Adrenal gland (tissue), 12 donors: Measurements from ENCODE around the gene WDR59. TPM values are rescaled to one million over a fixed set of nuclear protein-coding genes. Genes with fewer than 3 reads are reported as not detected.

ENCODE experiments used
- DNase-seq, 7 donors: peaks; one replicate each; pipeline ENCODE4 v3.0.0-alpha.2; 2019 to 2020
- H3K27ac ChIP-seq, 5 donors: fragments of 200-600 bp; sonication (generic) in 4 of 5; 1 replicate in 3 of 5; 2 replicates in 2 of 5; pipeline versions ENCODE4 v1.5.1 to v1.8.0; 2016 to 2020; ENCODE audit warnings: mild to moderate bottlenecking in 1 of 5
- H3K27me3 ChIP-seq: fragments of 200-600 bp; 2 replicates; pipeline ENCODE4 v1.8.0; 2021
- H3K36me3 ChIP-seq, 2 donors: fragments of 200-600 bp; replicated peaks in 1 of 2; 1 replicate in 1 of 2; 2 replicates in 1 of 2; pipeline versions ENCODE4 v1.5.1 to v1.8.0; 2018 to 2022
- H3K4me1 ChIP-seq, 2 donors: fragments of 200-600 bp; replicated peaks in 1 of 2; 1 replicate in 1 of 2; 2 replicates in 1 of 2; pipeline versions ENCODE4 v1.5.1 to v1.8.0; 2018 to 2021
- H3K4me3 ChIP-seq, 4 donors: fragments of 200-600 bp; sonication (generic) in 3 of 4; one replicate each; pipeline ENCODE4 v1.5.1; 2016 to 2018
- H3K9me3 ChIP-seq, 3 donors: fragments of 200-600 bp; sonication (generic) in 1 of 3; replicated peaks in 1 of 3; 1 replicate in 2 of 3; 2 replicates in 1 of 3; pipeline versions ENCODE4 v1.5.1 to v1.8.0; 2016 to 2021
- POLR2A ChIP-seq, 2 donors: fragments of 450-650 bp; IDR thresholded peaks; one replicate each; pipeline ENCODE4 v1.6.1; 2017; ENCODE audit warnings: antibody characterized with exemption in 2 of 2, mild to moderate bottlenecking in 2 of 2, moderate library complexity in 1 of 2
- WGBS, 4 donors: extraction: QIAGEN DNeasy Blood & Tissue Kit in 2 of 4; methylation state at CpG; one replicate each; pipeline versions ENCODE4 v1.1.5 to v1.1.7; 2013 to 2017; 5-methylcytosine and 5-hydroxymethylcytosine counted together
- intact Hi-C, 2 donors: fragments of 100-400 bp; cut with DNase I; formaldehyde crosslinking; loops; one replicate each; pipeline versions ENCODE4 v1.14.1 to v1.15.0; 2022 to 2023
- polyA plus RNA-seq, 3 donors: library from polyadenylated mRNA; stranded (reverse); fragments of 200-250 nt in 2 of 3; fragments of 350-450 nt in 1 of 3; fragmentation: Illumina TruSeq in 1 of 3; extraction: RNeasy Lipid Tissue Mini Kit (QIAGEN cat#74804) in 1 of 3; gene quantifications; one replicate each; pipeline ENCODE4 v1.2.3, GENCODE V29; 2013 to 2014
- total RNA-seq, 9 donors: library from RNA; depleted of rRNA in 4 of 9; stranded (reverse); fragments of >200 nt in 4 of 9; fragments of 120-200 nt in 1 of 9; fragmentation: NEBNext Ultra II Directional in 1 of 9; extraction: Animal tissue kit (Norgen Biotek cat#: 25700) in 1 of 9; gene quantifications; one replicate each; pipeline versions ENCODE4 v1.1.0 to v1.2.4, GENCODE V29; 2013 to 2023
- TF ChIP-seq, protein P1 (sequence below), 6 experiments: fragments of 450-650 bp in 4 of 6; fragments of 200-600 bp in 2 of 6; sonication (generic) in 1 of 6; IDR thresholded peaks; 1 replicate in 5 of 6; 2 replicates in 1 of 6; pipeline versions ENCODE4 v1.5.1 to v1.8.0; 2016 to 2021; ENCODE audit warnings: antibody characterized with exemption in 6 of 6, mild to moderate bottlenecking in 2 of 6, moderate library complexity in 1 of 6
- donor health status: healthy with polysubstance abuse.
- donor health status: Bipolar disorder and iron deficiency.
- donor health status: DM: yes; HTN: yes; CAD: no.
- donor health status: DM: no; HTN: no; CAD: no.
- donor health status: DM: no; HTN: no; CAD: no.
- donor health status: DM: yes; HTN: yes; CAD: no.

Gene WDR59
- total and polyA plus RNA-seq, 12 donors, result 21.5 to 130 (median 64.1) TPM

DNA sequence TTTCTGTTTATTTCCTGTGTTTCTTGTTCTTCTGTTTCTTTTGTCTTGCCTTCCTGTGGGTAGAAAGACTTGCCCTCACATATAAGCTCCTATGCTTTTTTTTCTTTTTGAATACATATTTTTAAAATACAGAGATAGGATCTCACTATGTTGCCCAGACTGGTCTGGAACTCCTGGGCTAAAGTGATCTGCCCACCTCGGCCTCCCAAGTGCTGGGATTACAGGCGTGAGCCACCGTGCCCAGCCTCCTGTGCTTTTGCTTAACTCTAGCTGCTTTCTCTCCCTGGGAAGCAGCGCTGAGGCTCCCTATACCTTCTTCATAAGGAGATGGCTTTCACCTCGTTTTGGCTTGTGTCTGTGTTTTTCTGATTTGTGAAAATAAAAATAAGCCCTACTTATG, 116.9 kb downstream of the WDR59 start:
- peaks cover 0 to 11% of the 10 kb centered on the region in 2 donors for H3K36me3 ChIP-seq
- H3K27ac ChIP-seq, result no peak overlapping the region
- no peak overlapping the region for H3K4me3 ChIP-seq
- H3K27me3 ChIP-seq, result no peaks in the 10 kb centered on the region
- 79 to 85% (median 80%) methylated on average over 5 of the region's 5 CpGs for WGBS, 4 donors
- DNase-seq, result no peak
- TF ChIP-seq, protein P1, sequence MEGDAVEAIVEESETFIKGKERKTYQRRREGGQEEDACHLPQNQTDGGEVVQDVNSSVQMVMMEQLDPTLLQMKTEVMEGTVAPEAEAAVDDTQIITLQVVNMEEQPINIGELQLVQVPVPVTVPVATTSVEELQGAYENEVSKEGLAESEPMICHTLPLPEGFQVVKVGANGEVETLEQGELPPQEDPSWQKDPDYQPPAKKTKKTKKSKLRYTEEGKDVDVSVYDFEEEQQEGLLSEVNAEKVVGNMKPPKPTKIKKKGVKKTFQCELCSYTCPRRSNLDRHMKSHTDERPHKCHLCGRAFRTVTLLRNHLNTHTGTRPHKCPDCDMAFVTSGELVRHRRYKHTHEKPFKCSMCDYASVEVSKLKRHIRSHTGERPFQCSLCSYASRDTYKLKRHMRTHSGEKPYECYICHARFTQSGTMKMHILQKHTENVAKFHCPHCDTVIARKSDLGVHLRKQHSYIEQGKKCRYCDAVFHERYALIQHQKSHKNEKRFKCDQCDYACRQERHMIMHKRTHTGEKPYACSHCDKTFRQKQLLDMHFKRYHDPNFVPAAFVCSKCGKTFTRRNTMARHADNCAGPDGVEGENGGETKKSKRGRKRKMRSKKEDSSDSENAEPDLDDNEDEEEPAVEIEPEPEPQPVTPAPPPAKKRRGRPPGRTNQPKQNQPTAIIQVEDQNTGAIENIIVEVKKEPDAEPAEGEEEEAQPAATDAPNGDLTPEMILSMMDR (IDR thresholded peaks at IDR 0.05), result no peak
- TF ChIP-seq POLR2A (IDR thresholded peaks at IDR 0.05), result no peak
- intact Hi-C loops, result loop anchor here in 1 of 2 donors (10.0 kb wide), 1 partner anchor 163 kb away; the partner anchor contains the start of gene MLKL
- no peaks in the 10 kb centered on the region for H3K9me3 ChIP-seq
- no peaks in the 10 kb centered on the region for H3K4me1 ChIP-seq

DNA sequence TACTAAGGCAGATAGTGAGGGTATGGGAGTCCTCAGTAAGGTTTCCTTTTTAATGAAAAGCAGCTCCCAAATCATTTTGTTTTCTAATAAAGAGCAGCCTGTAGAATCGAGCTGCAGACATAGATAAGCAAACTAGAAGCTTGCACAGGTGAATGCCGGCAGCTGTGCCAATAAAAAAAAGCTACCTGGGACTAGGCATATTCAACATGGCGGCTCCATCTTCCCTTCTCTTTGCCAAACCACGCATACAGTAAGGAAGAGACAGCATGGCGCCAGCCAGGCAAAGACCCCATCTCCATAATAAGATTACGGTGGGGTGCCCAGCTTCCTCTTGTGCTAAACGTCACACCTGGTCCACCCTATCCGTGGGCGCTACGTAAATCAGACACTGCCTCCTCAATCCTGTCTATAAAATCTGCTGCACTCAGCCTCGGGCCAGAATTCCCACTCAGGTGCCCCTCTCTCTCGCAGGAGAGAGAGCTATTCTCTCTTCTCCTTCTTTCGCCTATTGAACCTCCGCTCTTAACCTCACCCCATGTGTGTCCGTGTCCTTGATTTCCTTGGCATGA, 117.6 kb downstream of the WDR59 start:
- no peak for TF ChIP-seq POLR2A (IDR thresholded peaks at IDR 0.05)
- TF ChIP-seq, protein P1 (IDR thresholded peaks at IDR 0.05), result no peak
- WGBS, 4 donors, result 75 to 86% (median 83%) methylated on average over 15 of the region's 15 CpGs
- H3K36me3 ChIP-seq, result peaks cover 0 to 9% of the 10 kb centered on the region in 2 donors
- no peaks in the 10 kb centered on the region for H3K9me3 ChIP-seq
- intact Hi-C loops, result loop anchor here in 1 of 2 donors (10.0 kb wide), 1 partner anchor 163 kb away; the partner anchor contains the start of gene MLKL
- no peak overlapping the region for H3K27ac ChIP-seq
- peaks cover 0 to 4% of the 10 kb centered on the region in 2 donors for H3K4me1 ChIP-seq
- no peak overlapping the region for H3K4me3 ChIP-seq
- no peak for DNase-seq
- H3K27me3 ChIP-seq, result no peaks in the 10 kb centered on the region

DNA sequence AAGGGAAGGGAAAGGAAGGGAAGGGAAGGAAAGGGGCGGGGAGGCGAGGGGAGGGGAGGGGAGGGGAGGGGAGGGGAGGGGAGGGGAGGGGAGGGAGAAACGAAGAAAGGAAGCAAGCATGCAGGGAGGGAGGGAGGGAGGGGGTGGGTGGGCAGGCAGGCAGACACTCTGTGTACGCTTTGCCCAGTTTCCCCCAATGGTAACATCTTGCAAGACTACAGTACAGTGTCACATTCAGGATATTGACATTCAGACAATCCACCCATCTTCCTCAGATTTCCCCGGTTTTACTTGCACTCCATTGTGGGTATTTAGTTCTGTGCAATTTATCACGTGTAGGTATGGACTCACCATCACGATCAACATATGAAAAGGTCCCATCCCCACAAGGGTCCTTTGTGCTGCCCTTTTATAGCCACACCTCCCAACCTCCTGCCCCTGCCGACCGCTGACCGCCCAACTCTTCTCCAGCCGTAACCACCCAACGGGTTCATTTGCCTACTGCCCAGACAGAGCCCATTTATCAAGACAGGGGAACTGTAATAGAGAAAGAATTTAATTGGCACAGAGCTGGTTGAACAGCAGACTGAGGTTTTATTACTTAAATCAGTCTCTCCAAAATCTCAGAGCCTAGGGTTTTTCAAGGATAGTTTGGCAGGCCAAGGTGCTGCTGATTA, 118.9 kb downstream of the WDR59 start:
- Histone ChIP-seq H3K4me1 (peaks cover 0 to 4% of the 10 kb centered on the region in 2 donors), H3K27me3 (no peaks in the 10 kb centered on the region), H3K36me3 (no peaks in the 10 kb centered on the region), H3K9me3 (no peaks in the 10 kb centered on the region), H3K4me3 (no peak overlapping the region), H3K27ac (no peak overlapping the region)
- no peak for DNase-seq
- intact Hi-C loops, result loop anchor here in 1 of 2 donors (10.0 kb wide), 1 partner anchor 161 kb away; the partner anchor contains the start of gene MLKL
- no peak for TF ChIP-seq POLR2A (IDR thresholded peaks at IDR 0.05)
- TF ChIP-seq, protein P1 (IDR thresholded peaks at IDR 0.05), result no peak
- WGBS, 4 donors, result 35 to 55% (median 52%) methylated on average over 9 to 12 of the region's 12 CpGs

DNA sequence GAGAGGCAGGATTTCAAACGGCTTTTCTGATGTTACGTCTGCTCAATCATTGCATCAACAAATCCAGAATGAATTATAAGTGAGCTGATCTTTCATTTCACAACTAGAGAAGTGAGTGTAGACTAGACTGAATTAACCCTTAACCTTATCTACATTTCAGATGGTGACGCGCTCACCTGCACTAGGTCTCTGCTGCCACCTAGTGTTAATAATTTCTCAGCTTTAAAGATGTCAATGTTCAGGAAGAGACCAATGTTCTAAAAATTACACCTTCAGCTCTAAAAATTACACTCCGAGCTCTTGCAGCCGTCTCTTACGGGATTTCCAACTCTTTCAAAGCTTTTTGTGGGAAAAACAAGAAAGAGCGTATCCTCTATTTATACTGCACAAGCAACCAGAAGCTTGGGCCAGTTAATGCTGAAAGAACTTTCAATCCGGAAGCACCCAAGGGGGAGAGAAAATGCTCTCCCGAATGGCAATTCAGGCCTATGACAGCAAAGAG, 122.1 kb downstream of the WDR59 start:
- H3K9me3 ChIP-seq, result no peaks in the 10 kb centered on the region
- no peak for TF ChIP-seq POLR2A (IDR thresholded peaks at IDR 0.05)
- TF ChIP-seq, protein P1 (IDR thresholded peaks at IDR 0.05), result peak; percentile 69 to 94 (median 87)
- no peaks in the 10 kb centered on the region for H3K36me3 ChIP-seq
- no peaks in the 10 kb centered on the region for H3K27me3 ChIP-seq
- intact Hi-C loops, result loop anchor here (2.0 to 10.0 kb wide), 3 partner anchors 50 to 158 kb away; partner anchors contain the start of gene MLKL (in 1 of the 2)
- H3K4me1 ChIP-seq, result peaks cover 0 to 4% of the 10 kb centered on the region in 2 donors
- no peak for DNase-seq
- no peak overlapping the region for H3K27ac ChIP-seq
- 22 to 24% (median 22%) methylated on average over 10 of the region's 10 CpGs for WGBS, 4 donors
- no peak overlapping the region for H3K4me3 ChIP-seq
